ENCODE measurements around the gene VAV3. TPM values are rescaled to one million over a fixed set of nuclear protein-coding genes. Genes with fewer than 3 reads are reported as not detected.

VAV3 gene
- total RNA-seq, 1 experiment from 2014 or later: 10.0 TPM

DNA sequence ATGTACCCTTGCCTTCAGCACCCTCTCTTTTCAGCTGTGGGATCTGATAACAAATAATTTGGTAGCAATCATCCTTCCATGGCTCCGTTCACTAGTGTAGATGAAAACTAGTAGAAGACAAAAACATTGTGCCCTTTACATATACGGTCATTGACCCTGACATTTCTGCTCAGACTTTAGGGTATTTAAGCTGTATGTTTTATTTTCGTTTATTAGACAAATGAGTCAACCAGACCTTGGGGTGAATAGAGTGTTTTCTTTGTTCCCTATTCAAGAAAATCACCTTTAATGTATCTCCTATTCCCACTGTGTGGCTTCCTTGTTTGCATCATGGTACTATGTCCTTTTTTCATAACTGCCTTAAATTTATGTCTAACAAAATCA, 187.3 kb downstream of the VAV3 start (continued):
- TF ChIP-seq, protein P1, sequence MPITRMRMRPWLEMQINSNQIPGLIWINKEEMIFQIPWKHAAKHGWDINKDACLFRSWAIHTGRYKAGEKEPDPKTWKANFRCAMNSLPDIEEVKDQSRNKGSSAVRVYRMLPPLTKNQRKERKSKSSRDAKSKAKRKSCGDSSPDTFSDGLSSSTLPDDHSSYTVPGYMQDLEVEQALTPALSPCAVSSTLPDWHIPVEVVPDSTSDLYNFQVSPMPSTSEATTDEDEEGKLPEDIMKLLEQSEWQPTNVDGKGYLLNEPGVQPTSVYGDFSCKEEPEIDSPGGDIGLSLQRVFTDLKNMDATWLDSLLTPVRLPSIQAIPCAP (CRISPR knock-in tag; IDR thresholded peaks at IDR 0.05): no peak

DNA sequence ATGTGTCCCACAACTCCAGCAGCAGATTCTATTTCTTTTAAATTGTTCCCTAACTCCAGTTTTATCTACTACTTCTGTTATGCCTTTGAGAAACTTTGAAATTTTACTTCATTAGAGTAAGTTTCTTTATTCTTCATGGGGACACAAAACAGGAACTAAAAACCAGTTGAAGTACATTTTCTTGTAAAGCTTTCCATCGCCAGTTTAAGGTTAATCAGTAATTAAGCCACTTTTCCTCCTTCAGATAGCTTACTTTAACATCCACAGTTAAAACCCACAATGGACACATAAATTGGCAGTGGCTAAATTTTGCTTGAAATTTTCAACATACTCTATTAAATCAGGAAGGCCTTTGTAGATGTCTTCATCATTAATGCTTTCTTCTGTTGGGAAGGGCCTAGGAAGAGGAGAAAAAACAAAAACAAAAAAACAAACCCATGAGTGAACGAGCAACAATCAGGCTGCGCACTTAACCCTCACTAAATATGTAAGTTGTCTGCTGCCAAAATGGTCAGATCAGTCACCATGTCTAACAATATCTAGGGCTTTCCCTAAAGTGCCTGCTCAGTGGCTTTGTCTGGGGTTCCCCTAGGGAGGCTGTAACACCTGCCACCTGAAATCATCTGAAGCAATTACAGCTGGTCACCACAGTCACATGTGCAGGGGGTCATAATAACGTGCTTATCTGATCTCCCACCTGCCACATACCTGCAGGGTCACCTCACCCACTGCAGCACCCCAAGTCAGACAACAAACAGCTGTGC, 187.9 kb downstream of the VAV3 start:
- no peaks in the 10 kb centered on the region for H3K36me3 Mint-ChIP-seq
- no peak for DNase-seq (ENCODE audit: low spot score)
- CTCF ChIA-PET: interaction anchor here (1.4 to 13.2 kb wide), 2 partner anchors 189 to 348 kb away, joined by 3 to 185 read pairs; partner anchors contain the start of gene VAV3

DNA sequence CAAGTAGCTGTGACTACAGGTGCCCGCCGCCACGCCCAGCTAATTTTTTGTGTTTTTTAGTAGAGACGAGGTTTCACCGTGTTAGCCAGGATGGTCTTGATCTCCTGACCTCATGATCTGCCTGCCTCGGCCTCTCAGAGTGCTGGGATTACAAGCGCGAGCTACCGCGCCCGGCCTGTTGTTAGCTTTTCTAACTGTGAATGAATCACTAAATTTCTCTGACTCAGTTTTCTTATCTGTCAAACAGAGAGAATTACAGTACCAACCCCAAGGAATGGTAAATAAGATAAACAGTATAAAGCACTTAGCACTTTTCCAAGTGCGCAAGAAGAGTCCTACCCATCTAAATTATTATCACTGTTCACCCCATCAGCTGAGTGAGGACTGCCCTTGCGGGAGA, 193.6 kb downstream of the VAV3 start:
- Mint-ChIP-seq H3K4me3 (no peak overlapping the region), H3K4me1 (peaks cover 3% of the 10 kb centered on the region), H3K27me3 (ENCODE audit: low read depth) (no peaks in the 10 kb centered on the region), H3K36me3 (0 out of 2 replicates have a peak, but pooled peaks cover 4% of the 10 kb centered on the region), H3K9me3 (no peaks in the 10 kb centered on the region), H3K27ac (no peak overlapping the region)
- DNase-seq (ENCODE audit: low spot score): no peak
- ATAC-seq: no peak
- CTCF ChIA-PET: interaction anchor here (0.7 kb wide), 1 partner anchor 11 kb away, joined by 4 read pairs; no protein-coding TSS in a partner anchor
- POLR2A ChIA-PET: no interaction called here
- TF ChIP-seq ZNF219 (CRISPR knock-in tag; IDR thresholded peaks at IDR 0.05; ENCODE audit: borderline replicate concordance) (no peak), TEAD4 (CRISPR knock-in tag; IDR thresholded peaks at IDR 0.05) (no peak), JAZF1 (CRISPR knock-in tag; IDR thresholded peaks at IDR 0.05) (no peak), NFYB (CRISPR knock-in tag; conservative IDR thresholded peaks at IDR 0.05; ENCODE audit: low read depth) (no peak), NR2C2 (CRISPR knock-in tag; IDR thresholded peaks at IDR 0.05) (no peak), ZNF396 (CRISPR knock-in tag; IDR thresholded peaks at IDR 0.05; ENCODE audit: borderline replicate concordance) (no peak), JUN (CRISPR knock-in tag; IDR thresholded peaks at IDR 0.05) (no peak), ZNF138 (CRISPR knock-in tag; conservative IDR thresholded peaks at IDR 0.05) (no peak), TCF7 (CRISPR knock-in tag; IDR thresholded peaks at IDR 0.05; ENCODE audit: low read depth) (no peak), EMX1 (CRISPR knock-in tag; IDR thresholded peaks at IDR 0.05) (no peak)
- TF ChIP-seq, protein P2, sequence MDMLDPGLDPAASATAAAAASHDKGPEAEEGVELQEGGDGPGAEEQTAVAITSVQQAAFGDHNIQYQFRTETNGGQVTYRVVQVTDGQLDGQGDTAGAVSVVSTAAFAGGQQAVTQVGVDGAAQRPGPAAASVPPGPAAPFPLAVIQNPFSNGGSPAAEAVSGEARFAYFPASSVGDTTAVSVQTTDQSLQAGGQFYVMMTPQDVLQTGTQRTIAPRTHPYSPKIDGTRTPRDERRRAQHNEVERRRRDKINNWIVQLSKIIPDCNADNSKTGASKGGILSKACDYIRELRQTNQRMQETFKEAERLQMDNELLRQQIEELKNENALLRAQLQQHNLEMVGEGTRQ (CRISPR knock-in tag; IDR thresholded peaks at IDR 0.05): no peak
- TF ChIP-seq, protein P3, sequence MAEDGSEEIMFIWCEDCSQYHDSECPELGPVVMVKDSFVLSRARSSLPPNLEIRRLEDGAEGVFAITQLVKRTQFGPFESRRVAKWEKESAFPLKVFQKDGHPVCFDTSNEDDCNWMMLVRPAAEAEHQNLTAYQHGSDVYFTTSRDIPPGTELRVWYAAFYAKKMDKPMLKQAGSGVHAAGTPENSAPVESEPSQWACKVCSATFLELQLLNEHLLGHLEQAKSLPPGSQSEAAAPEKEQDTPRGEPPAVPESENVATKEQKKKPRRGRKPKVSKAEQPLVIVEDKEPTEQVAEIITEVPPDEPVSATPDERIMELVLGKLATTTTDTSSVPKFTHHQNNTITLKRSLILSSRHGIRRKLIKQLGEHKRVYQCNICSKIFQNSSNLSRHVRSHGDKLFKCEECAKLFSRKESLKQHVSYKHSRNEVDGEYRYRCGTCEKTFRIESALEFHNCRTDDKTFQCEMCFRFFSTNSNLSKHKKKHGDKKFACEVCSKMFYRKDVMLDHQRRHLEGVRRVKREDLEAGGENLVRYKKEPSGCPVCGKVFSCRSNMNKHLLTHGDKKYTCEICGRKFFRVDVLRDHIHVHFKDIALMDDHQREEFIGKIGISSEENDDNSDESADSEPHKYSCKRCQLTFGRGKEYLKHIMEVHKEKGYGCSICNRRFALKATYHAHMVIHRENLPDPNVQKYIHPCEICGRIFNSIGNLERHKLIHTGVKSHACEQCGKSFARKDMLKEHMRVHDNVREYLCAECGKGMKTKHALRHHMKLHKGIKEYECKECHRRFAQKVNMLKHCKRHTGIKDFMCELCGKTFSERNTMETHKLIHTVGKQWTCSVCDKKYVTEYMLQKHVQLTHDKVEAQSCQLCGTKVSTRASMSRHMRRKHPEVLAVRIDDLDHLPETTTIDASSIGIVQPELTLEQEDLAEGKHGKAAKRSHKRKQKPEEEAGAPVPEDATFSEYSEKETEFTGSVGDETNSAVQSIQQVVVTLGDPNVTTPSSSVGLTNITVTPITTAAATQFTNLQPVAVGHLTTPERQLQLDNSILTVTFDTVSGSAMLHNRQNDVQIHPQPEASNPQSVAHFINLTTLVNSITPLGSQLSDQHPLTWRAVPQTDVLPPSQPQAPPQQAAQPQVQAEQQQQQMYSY (CRISPR knock-in tag; IDR thresholded peaks at IDR 0.05): no peak

More for the DNA sequence above, 187.9 kb downstream of the VAV3 start:
- TF ChIP-seq, protein P1 (CRISPR knock-in tag; IDR thresholded peaks at IDR 0.05): no peak
- TF ChIP-seq ZNF138 (CRISPR knock-in tag; conservative IDR thresholded peaks at IDR 0.05) (no peak), TP53 (CRISPR knock-in tag; IDR thresholded peaks at IDR 0.05) (no peak), GABPB1 (CRISPR knock-in tag; IDR thresholded peaks at IDR 0.05) (no peak), ZNF219 (CRISPR knock-in tag; IDR thresholded peaks at IDR 0.05; ENCODE audit: borderline replicate concordance) (no peak), FOXP1 (CRISPR knock-in tag; IDR thresholded peaks at IDR 0.05; ENCODE audit: borderline replicate concordance) (no peak), PRRX2 (CRISPR knock-in tag; IDR thresholded peaks at IDR 0.05) (no peak), SP1 (CRISPR knock-in tag; conservative IDR thresholded peaks at IDR 0.05) (no peak)
- TF ChIP-seq, protein P4, sequence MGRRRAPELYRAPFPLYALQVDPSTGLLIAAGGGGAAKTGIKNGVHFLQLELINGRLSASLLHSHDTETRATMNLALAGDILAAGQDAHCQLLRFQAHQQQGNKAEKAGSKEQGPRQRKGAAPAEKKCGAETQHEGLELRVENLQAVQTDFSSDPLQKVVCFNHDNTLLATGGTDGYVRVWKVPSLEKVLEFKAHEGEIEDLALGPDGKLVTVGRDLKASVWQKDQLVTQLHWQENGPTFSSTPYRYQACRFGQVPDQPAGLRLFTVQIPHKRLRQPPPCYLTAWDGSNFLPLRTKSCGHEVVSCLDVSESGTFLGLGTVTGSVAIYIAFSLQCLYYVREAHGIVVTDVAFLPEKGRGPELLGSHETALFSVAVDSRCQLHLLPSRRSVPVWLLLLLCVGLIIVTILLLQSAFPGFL (CRISPR knock-in tag; IDR thresholded peaks at IDR 0.05; ENCODE audit: borderline replicate concordance): no peak
- TF ChIP-seq, protein P5, sequence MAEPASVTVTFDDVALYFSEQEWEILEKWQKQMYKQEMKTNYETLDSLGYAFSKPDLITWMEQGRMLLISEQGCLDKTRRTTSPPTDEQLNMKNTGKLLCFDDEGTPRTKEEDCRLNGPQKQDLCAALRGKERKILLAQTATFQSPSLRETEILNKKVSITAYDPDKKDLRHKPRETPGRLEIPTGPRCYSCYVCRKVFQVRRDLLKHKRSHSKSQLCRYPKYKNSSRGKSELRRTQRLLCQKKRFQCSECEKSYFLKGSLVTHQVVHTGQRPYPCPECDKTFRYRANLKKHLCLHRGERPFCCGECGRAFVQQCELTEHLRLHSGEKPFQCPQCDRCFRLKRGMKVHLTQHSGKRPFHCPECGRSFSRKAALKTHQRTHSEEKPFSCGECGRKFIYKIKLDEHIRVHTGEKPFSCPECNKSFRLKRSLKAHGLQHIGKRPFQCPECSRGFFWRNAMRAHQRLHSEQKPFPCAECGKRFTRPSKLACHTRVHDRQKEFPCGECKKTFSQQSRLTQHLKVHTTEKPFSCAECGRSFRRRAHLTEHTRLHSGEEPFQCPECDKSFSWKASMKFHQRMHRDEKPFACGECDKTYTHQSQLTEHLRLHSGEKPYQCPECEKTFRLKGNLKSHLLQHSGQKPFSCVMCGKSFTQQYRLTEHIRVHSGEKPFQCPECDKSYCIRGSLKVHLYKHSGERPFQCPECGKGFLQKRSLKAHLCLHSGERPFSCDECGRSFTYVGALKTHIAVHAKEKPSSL (CRISPR knock-in tag; conservative IDR thresholded peaks at IDR 0.05): no peak
- TF ChIP-seq, protein P6, sequence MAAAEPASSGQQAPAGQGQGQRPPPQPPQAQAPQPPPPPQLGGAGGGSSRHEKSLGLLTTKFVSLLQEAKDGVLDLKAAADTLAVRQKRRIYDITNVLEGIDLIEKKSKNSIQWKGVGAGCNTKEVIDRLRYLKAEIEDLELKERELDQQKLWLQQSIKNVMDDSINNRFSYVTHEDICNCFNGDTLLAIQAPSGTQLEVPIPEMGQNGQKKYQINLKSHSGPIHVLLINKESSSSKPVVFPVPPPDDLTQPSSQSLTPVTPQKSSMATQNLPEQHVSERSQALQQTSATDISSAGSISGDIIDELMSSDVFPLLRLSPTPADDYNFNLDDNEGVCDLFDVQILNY (CRISPR knock-in tag; IDR thresholded peaks at IDR 0.05): no peak
- Mint-ChIP-seq H3K4me1 (0 out of 2 replicates have a peak, but pooled peaks cover 1% of the 10 kb centered on the region), H3K27ac (no peak overlapping the region), H3K4me3 (no peak overlapping the region), H3K27me3 (ENCODE audit: low read depth) (no peaks in the 10 kb centered on the region), H3K9me3 (no peaks in the 10 kb centered on the region)
- ATAC-seq: no peak
- POLR2A ChIA-PET: no interaction called here

All from WTC11 (cell line).